Smooth muscle cell (in vitro differentiated cells): ENCODE measurements around the gene COL27A1. TPM values are rescaled to one million over a fixed set of nuclear protein-coding genes. Genes with fewer than 3 reads are reported as not detected.

Source experiments
- DNase-seq: peaks from one replicate; lab custom pipeline; 2025; ENCODE audit not compliant: unreplicated experiment; lab: John Stamatoyannopoulos, UW
- H2AFZ ChIP-seq: fragments of 200-600 bp; sonication (generic); 2 replicates; pipeline ENCODE4 v1.6.0; 2016; ENCODE audit warnings: antibody characterized with exemption, low read depth, mild to moderate bottlenecking
- H3F3A ChIP-seq: fragments of 200-600 bp; sonication (generic); 2 replicates; pipeline ENCODE4 v1.6.0; 2017; ENCODE audit warnings: antibody characterized with exemption, low read depth
- H3K27ac ChIP-seq: fragments of 200-600 bp; sonication (generic); 2 replicates; pipeline ENCODE4 v1.5.1; 2016; ENCODE audit warnings: low read depth, mild to moderate bottlenecking
- H3K27me3 ChIP-seq: fragments of 200-600 bp; sonication (generic); 2 replicates; pipeline ENCODE4 v1.6.1; 2016; ENCODE audit warnings: low read depth, mild to moderate bottlenecking
- H3K36me3 ChIP-seq: fragments of 200-600 bp; sonication (generic); 2 replicates; pipeline ENCODE4 v1.5.1; 2016; ENCODE audit warnings: low read depth
- H3K4me1 ChIP-seq: fragments of 200-600 bp; sonication (generic); 2 replicates; pipeline ENCODE4 v1.5.1; 2016; ENCODE audit warnings: low read depth
- H3K4me2 ChIP-seq: fragments of 200-600 bp; sonication (generic); 2 replicates; pipeline ENCODE4 v1.6.0; 2016; ENCODE audit warnings: mild to moderate bottlenecking
- H3K4me3 ChIP-seq: fragments of 200-600 bp; sonication (generic); 2 replicates; pipeline ENCODE4 v1.5.1; 2016; ENCODE audit warnings: mild to moderate bottlenecking
- H3K79me2 ChIP-seq: fragments of 200-600 bp; sonication (generic); 2 replicates; pipeline ENCODE4 v1.6.0; 2016; ENCODE audit warnings: low read depth, mild to moderate bottlenecking
- H3K9ac ChIP-seq: fragments of 200-600 bp; sonication (generic); 2 replicates; pipeline ENCODE4 v1.6.0; 2016; ENCODE audit warnings: low read depth
- H3K9me3 ChIP-seq: fragments of 200-600 bp; sonication (generic); replicated peaks from 2 replicates; pipeline ENCODE4 v1.5.1; 2016; ENCODE audit warnings: low read depth
- H4K20me1 ChIP-seq: fragments of 200-600 bp; sonication (generic); 2 replicates; pipeline ENCODE4 v1.6.0; 2016; ENCODE audit warnings: low read depth
- WGBS: methylation state at CpG from one replicate; pipeline ENCODE4 v1.1.7; 2016; ENCODE audit warnings: low lambda C conversion rate; 5-methylcytosine and 5-hydroxymethylcytosine counted together
- polyA plus RNA-seq: library from polyadenylated mRNA; unstranded; fragments of >200 nt; fragmentation: Nextera tagmentation; extraction: Ambion mirVana; gene quantifications from 2 replicates; pipeline ENCODE4 v1.2.1, GENCODE V29; 2016
- total RNA-seq: library from RNA; depleted of rRNA; stranded (reverse); fragments of >200 nt; gene quantifications from 2 replicates; pipeline ENCODE4 v1.2.3, GENCODE V29; 2014
- TF ChIP-seq, protein P1 (sequence below): fragments of 200-600 bp; sonication (generic); IDR thresholded peaks from 2 replicates; pipeline ENCODE4 v1.5.1; 2017; ENCODE audit warnings: borderline replicate concordance, mild to moderate bottlenecking, antibody characterized with exemption; ENCODE audit not compliant: insufficient read depth, poor library complexity, severe bottlenecking

The COL27A1 gene
- total and polyA plus RNA-seq, 2 experiments from 2014 or later = 18.1 to 19.9 TPM

- H3K9ac ChIP-seq = no peak overlapping the region
- no peaks in the 10 kb centered on the region for H4K20me1 ChIP-seq
- DNase-seq = no peak
- TF ChIP-seq, protein P1, sequence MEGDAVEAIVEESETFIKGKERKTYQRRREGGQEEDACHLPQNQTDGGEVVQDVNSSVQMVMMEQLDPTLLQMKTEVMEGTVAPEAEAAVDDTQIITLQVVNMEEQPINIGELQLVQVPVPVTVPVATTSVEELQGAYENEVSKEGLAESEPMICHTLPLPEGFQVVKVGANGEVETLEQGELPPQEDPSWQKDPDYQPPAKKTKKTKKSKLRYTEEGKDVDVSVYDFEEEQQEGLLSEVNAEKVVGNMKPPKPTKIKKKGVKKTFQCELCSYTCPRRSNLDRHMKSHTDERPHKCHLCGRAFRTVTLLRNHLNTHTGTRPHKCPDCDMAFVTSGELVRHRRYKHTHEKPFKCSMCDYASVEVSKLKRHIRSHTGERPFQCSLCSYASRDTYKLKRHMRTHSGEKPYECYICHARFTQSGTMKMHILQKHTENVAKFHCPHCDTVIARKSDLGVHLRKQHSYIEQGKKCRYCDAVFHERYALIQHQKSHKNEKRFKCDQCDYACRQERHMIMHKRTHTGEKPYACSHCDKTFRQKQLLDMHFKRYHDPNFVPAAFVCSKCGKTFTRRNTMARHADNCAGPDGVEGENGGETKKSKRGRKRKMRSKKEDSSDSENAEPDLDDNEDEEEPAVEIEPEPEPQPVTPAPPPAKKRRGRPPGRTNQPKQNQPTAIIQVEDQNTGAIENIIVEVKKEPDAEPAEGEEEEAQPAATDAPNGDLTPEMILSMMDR = no peak
- H3K9me3 ChIP-seq = no peaks in the 10 kb centered on the region
- no peak overlapping the region for H3K4me2 ChIP-seq
- peaks cover 2% of the 10 kb centered on the region for H3F3A ChIP-seq
- no peaks in the 10 kb centered on the region for H3K4me1 ChIP-seq
- 84% methylated on average over 6 of the region's 6 CpGs for WGBS
- no peaks in the 10 kb centered on the region for H3K27me3 ChIP-seq
- H3K4me3 ChIP-seq = no peak overlapping the region
- no peaks in the 10 kb centered on the region for H3K79me2 ChIP-seq
- H2AFZ ChIP-seq = no peak overlapping the region
- no peaks in the 10 kb centered on the region for H3K36me3 ChIP-seq
- no peak overlapping the region for H3K27ac ChIP-seq
These were observed 111.6 kb downstream of the COL27A1 start for GRCh38 chr9:114266969-114267368.

- H3K9ac ChIP-seq = no peak overlapping the region
- no peaks in the 10 kb centered on the region for H3K79me2 ChIP-seq
- TF ChIP-seq, protein P1 = no peak
- H3K4me1 ChIP-seq = peaks cover 5% of the 10 kb centered on the region
- no peaks in the 10 kb centered on the region for H3K36me3 ChIP-seq
- H2AFZ ChIP-seq = no peak overlapping the region
- DNase-seq = no peak
- no peaks in the 10 kb centered on the region for H4K20me1 ChIP-seq
- WGBS = 92% methylated on average over 9 of the region's 9 CpGs
- no peaks in the 10 kb centered on the region for H3K27me3 ChIP-seq
- no peak overlapping the region for H3K4me3 ChIP-seq
- peaks cover 6% of the 10 kb centered on the region for H3F3A ChIP-seq
- H3K27ac ChIP-seq = no peak overlapping the region
- H3K9me3 ChIP-seq = no peaks in the 10 kb centered on the region
- H3K4me2 ChIP-seq = no peak overlapping the region
These were observed 113.7 kb downstream of the COL27A1 start for GRCh38 chr9:114269023-114269422.

- no peaks in the 10 kb centered on the region for H3K36me3 ChIP-seq
- no peak overlapping the region for H2AFZ ChIP-seq
- H4K20me1 ChIP-seq = no peaks in the 10 kb centered on the region
- DNase-seq = no peak
- no peak overlapping the region for H3K9ac ChIP-seq
- no peaks in the 10 kb centered on the region for H3K79me2 ChIP-seq
- TF ChIP-seq, protein P1 = no peak
- H3K27ac ChIP-seq = no peak overlapping the region
- peaks cover 6% of the 10 kb centered on the region for H3F3A ChIP-seq
- H3K4me2 ChIP-seq = no peak overlapping the region
- H3K9me3 ChIP-seq = no peaks in the 10 kb centered on the region
- WGBS = 85% methylated on average over 8 of the region's 8 CpGs
- no peaks in the 10 kb centered on the region for H3K27me3 ChIP-seq
- H3K4me1 ChIP-seq = peaks cover 5% of the 10 kb centered on the region
- no peak overlapping the region for H3K4me3 ChIP-seq
These were observed 115.0 kb downstream of the COL27A1 start for GRCh38 chr9:114270120-114270975.
